Measurements from ENCODE around the gene PLN. TPM values are rescaled to one million over a fixed set of nuclear protein-coding genes. Genes with fewer than 3 reads are reported as not detected.

PLN gene
- total and polyA plus RNA-seq, 10 of the 15 experiments (the other 5 are each of a cell fraction or from before 2014, with no cell fraction given) = 0.16 to 0.44 TPM; not detected in 8

DNA sequence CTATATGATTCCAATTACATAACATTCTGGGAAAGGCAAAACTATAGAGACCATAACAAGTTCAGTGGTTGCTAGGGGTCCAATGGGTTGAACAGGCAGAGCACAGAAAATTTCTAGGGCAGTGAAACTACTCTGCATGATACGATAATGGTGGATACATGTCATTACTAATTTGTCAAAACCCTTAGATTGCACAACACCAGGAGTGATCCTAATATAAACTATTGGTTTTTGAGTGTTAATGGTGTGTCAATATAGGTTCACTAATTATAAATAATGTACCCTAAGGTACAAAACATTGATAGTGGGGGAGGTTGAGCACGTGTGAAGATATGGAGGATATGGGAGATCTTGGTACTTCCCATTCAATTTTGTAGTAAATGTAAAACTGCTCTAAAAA is 42.4 kb upstream of the PLN start (continued):
- TF ChIP-seq, protein P1, sequence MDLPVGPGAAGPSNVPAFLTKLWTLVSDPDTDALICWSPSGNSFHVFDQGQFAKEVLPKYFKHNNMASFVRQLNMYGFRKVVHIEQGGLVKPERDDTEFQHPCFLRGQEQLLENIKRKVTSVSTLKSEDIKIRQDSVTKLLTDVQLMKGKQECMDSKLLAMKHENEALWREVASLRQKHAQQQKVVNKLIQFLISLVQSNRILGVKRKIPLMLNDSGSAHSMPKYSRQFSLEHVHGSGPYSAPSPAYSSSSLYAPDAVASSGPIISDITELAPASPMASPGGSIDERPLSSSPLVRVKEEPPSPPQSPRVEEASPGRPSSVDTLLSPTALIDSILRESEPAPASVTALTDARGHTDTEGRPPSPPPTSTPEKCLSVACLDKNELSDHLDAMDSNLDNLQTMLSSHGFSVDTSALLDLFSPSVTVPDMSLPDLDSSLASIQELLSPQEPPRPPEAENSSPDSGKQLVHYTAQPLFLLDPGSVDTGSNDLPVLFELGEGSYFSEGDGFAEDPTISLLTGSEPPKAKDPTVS (IDR thresholded peaks at IDR 0.05; ENCODE audit: low read depth, low read length) = no peak
- TF ChIP-seq POLR2A (IDR thresholded peaks at IDR 0.05; ENCODE audit: low read depth, low read length) (no peak), EGR1 (IDR thresholded peaks at IDR 0.05; ENCODE audit: borderline replicate concordance in 1 of 2, low read depth in 2 of 2, low read length in 2 of 2) (no peak), ZSCAN29 (IDR thresholded peaks at IDR 0.05) (no peak), POU2F2 (IDR thresholded peaks at IDR 0.05; ENCODE audit: borderline replicate concordance, low read depth, low read length) (no peak), JUNB (IDR thresholded peaks at IDR 0.05) (no peak), RCOR1 (conservative IDR thresholded peaks at IDR 0.05; ENCODE audit: low read depth, low read length) (no peak), GABPA (IDR thresholded peaks at IDR 0.05; ENCODE audit: low read depth) (no peak)
- TF ChIP-seq, protein P2, sequence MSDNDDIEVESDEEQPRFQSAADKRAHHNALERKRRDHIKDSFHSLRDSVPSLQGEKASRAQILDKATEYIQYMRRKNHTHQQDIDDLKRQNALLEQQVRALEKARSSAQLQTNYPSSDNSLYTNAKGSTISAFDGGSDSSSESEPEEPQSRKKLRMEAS (IDR thresholded peaks at IDR 0.05; ENCODE audit: low read depth, low read length) = no peak

DNA sequence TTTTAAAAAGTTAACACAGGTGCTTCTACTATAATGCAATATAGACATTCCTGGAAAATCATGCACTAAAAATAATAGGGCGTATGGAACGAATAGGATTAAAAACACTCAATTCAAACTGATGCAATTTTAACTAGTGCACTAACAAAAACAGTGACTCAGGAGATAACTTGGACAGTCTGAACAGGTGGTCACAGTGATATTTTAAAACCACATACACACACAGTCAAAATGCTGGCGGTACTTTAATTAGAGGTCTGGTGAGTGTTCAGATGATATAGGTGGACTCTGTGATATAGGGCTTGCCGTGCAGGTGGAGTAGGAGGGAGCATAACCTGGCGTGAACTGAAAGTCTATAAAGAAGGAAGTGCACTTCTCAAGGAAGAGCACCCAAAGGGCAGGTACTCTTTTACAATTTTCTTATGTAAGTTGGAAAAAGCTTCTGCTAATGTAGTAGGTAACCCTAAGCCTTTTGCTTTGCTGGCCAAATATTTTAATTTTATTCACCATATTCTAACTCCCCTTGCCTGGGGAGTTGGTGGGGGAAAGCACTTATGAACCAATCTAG is 41.9 kb upstream of the PLN start:
- H3K4me1 ChIP-seq (ENCODE audit: control insufficient read depth, insufficient read depth, low read length) = no peaks in the 10 kb centered on the region
- ChIA-PET RAD21 (ENCODE audit: unreplicated experiment) (no interaction called here), POLR2A (no interaction called here), SMC1A (ENCODE audit: uncharacterized antibody, unreplicated experiment) (no interaction called here), CTCF (no interaction called here)
- no peaks in the 10 kb centered on the region for H3K79me2 ChIP-seq (ENCODE audit: control insufficient read depth, insufficient read depth, low read length)
- intact Hi-C loops (cut with micrococcal nuclease; ENCODE audit: unreplicated experiment) = no loop called here
- no peaks in the 10 kb centered on the region for H4K20me1 ChIP-seq (ENCODE audit: control insufficient read depth, insufficient read depth)
- ATAC-seq (no peak), DNase-seq (ENCODE audit: low read depth, low spot score) (no peak), FAIRE-seq (no peak)
- H3K36me3 ChIP-seq (ENCODE audit: control insufficient read depth in 2 of 2, insufficient read depth in 2 of 2, low read length in 1 of 2) = no peaks in the 10 kb centered on the region
- TF ChIP-seq, protein P3, sequence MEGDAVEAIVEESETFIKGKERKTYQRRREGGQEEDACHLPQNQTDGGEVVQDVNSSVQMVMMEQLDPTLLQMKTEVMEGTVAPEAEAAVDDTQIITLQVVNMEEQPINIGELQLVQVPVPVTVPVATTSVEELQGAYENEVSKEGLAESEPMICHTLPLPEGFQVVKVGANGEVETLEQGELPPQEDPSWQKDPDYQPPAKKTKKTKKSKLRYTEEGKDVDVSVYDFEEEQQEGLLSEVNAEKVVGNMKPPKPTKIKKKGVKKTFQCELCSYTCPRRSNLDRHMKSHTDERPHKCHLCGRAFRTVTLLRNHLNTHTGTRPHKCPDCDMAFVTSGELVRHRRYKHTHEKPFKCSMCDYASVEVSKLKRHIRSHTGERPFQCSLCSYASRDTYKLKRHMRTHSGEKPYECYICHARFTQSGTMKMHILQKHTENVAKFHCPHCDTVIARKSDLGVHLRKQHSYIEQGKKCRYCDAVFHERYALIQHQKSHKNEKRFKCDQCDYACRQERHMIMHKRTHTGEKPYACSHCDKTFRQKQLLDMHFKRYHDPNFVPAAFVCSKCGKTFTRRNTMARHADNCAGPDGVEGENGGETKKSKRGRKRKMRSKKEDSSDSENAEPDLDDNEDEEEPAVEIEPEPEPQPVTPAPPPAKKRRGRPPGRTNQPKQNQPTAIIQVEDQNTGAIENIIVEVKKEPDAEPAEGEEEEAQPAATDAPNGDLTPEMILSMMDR (IDR thresholded peaks at IDR 0.05 in 2 of 3, conservative IDR thresholded peaks at IDR 0.05 in 1 of 3; ENCODE audit: control insufficient read depth in 2 of 3, extremely low read depth in 1 of 3, insufficient read depth in 1 of 3, low read depth in 3 of 3, low read length in 3 of 3) = no peak
- TF ChIP-seq RELA (IDR thresholded peaks at IDR 0.05; ENCODE audit: borderline replicate concordance, partially characterized antibody) (no peak), STAT3 (IDR thresholded peaks at IDR 0.05; ENCODE audit: low read depth, low read length) (no peak), RAD51 (IDR thresholded peaks at IDR 0.05) (no peak), NR2C2 (IDR thresholded peaks at IDR 0.05; ENCODE audit: borderline replicate concordance, control insufficient read depth, insufficient read length, low read depth) (no peak), SIX5 (IDR thresholded peaks at IDR 0.05; ENCODE audit: low read depth, low read length, severe bottlenecking) (no peak), SREBF2 (IDR thresholded peaks at IDR 0.05; ENCODE audit: low read length) (no peak), CEBPB (IDR thresholded peaks at IDR 0.05; ENCODE audit: borderline replicate concordance in 1 of 2, low read depth in 2 of 2, low read length in 2 of 2) (no peak), RCOR1 (conservative IDR thresholded peaks at IDR 0.05; ENCODE audit: low read depth, low read length) (no peak)
- BruUV-seq (replicated peaks) = no TSS peak
- in situ Hi-C loops (cut with MboI) = no loop called here
- H3K4me3 ChIP-seq = no peak overlapping the region
- H3K27ac ChIP-seq (ENCODE audit: control insufficient read depth, insufficient read depth) = no peak overlapping the region
- H3K27me3 ChIP-seq (replicated peaks in 1 of 2; ENCODE audit: control insufficient read depth in 2 of 2, insufficient read depth in 2 of 2, low read length in 1 of 2) = no peaks in the 10 kb centered on the region
- H3K9me3 ChIP-seq (replicated peaks; ENCODE audit: control insufficient read depth, insufficient read depth, low read length) = no peaks in the 10 kb centered on the region
- H3K9ac ChIP-seq (ENCODE audit: control insufficient read depth, insufficient read depth, low read length) = no peak overlapping the region
- no peak overlapping the region for H2AFZ ChIP-seq (ENCODE audit: control insufficient read depth, low read depth, low read length)
- 82% methylated on average over 5 of the region's 5 CpGs for WGBS (ENCODE audit: insufficient coverage, insufficient replicate concordance, low lambda C conversion rate, missing lambda C conversion rate)
- H3K4me2 ChIP-seq (ENCODE audit: control insufficient read depth, insufficient read depth) = no peak overlapping the region

All from GM12878 (cell line).